LNCaP clone FGC (cell line): ENCODE data around the gene IKBIP.
"Not testable (repeated sequence)": the region's sequence is repeated elsewhere in the genome, so short reads cannot be mapped to it uniquely, and the experiment has no call there.

ENCODE experiments used
- DNase-seq: peaks from one replicate; pipeline ENCODE4 v3.0.0-alpha.2; 2011; ENCODE audit warnings: low read depth
- H3K4me3 ChIP-seq: 2 replicates; pipeline ENCODE4 v1.5.1; 2011; ENCODE audit warnings: mild to moderate bottlenecking, low read depth, low read length, control low read depth
- TF ChIP-seq, protein P1 (sequence below): IDR thresholded peaks from 2 replicates; pipeline ENCODE4 v1.5.1; 2012; ENCODE audit warnings: mild to moderate bottlenecking; ENCODE audit not compliant: control insufficient read depth, insufficient read depth; ENCODE audit errors: extremely low read depth

IKBIP gene

DNA sequence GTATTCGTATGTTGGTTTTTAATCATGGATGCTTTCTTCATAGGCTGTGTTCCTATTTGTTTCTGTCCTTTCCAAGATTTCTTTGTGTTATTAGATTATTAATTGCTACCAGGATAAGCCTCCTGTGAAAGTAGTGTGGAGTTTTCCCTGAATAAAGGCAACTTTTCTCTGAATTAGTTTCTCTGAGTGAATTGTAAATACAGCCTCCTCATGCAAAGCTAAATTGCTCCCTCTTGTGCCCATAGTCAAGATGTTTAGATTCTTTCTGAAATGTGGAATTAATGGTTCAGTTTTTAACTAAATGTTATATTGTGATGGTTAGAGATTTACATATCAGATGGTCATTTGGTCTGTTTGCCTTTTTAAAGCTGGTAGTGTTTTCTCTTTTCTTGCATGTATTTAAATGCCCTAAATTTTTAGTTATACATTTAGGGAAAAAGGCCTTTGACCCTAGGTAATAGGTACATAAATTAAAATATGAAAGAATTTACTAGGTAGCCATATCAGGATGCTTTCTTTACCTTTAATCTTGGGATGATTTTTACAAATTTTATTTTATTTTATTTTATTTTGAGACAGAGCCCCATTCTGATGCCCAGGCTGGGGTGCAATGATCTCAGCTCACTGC lies 9.4 kb upstream of the IKBIP start:
- no peak overlapping the region for H3K4me3 ChIP-seq
- TF ChIP-seq, protein P1, sequence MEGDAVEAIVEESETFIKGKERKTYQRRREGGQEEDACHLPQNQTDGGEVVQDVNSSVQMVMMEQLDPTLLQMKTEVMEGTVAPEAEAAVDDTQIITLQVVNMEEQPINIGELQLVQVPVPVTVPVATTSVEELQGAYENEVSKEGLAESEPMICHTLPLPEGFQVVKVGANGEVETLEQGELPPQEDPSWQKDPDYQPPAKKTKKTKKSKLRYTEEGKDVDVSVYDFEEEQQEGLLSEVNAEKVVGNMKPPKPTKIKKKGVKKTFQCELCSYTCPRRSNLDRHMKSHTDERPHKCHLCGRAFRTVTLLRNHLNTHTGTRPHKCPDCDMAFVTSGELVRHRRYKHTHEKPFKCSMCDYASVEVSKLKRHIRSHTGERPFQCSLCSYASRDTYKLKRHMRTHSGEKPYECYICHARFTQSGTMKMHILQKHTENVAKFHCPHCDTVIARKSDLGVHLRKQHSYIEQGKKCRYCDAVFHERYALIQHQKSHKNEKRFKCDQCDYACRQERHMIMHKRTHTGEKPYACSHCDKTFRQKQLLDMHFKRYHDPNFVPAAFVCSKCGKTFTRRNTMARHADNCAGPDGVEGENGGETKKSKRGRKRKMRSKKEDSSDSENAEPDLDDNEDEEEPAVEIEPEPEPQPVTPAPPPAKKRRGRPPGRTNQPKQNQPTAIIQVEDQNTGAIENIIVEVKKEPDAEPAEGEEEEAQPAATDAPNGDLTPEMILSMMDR, result peak; percentile 77
- peak; percentile 23 for DNase-seq

DNA sequence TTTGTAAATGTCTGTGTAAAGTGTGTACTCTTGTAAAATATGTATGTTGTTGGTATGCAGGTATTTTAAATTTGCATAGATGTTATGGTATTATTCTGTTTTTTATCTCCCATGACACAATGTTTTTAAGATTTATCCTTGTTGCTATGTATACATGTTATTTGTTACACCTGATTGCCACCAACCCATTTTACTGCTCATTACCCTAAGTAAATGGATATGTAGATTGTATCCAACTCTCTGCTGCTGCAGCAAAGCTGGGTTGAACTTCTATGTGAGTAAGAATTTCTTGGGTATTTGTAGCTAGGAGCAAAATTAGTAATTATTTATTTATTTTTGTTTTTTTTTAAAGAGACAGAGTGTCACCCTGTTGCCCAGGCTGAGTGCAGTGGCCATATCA lies 6.7 kb upstream of the IKBIP start:
- TF ChIP-seq, protein P1, result no peak
- H3K4me3 ChIP-seq, result no peak overlapping the region
- DNase-seq, result no peak

DNA sequence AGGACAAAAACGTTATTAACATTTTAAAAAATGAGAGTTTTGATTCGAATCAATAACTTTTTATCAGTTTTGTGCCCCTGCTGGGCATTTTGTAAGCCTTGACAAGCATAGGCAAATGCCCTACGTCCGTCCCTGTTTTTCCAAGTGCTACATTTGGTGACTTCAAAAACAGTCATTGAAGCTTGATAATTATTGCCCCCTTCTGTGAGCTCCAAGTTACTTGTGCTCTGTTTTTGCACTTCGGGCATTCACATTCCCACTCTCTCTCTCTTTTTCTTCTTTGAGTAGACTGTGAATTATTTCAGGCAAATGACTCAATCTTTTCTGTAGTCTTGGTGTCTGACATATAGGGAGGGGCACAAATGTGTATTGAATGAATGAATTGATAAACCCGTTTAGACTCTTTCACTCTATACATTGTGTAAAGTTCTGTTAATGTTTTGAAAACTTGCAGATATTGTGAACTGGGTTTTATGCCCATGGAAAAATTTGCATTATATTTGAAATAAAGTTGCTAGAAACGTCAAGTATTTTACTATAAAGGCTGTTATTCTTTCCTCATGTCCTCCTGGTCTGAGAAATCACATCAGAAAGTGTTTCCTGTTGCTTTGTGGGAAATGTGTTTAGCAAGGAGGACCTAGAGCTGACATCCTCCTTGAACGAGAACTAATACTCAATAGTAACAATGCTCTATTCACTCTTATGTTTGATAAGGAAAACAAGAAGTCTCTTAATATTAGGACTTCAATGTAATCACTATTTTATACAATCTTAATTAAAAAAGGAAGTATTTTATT lies 1.9 kb upstream of the IKBIP start:
- H3K4me3 ChIP-seq, result peak overlapping the region; percentile 94
- DNase-seq, result no peak
- TF ChIP-seq, protein P1, result no peak

DNA sequence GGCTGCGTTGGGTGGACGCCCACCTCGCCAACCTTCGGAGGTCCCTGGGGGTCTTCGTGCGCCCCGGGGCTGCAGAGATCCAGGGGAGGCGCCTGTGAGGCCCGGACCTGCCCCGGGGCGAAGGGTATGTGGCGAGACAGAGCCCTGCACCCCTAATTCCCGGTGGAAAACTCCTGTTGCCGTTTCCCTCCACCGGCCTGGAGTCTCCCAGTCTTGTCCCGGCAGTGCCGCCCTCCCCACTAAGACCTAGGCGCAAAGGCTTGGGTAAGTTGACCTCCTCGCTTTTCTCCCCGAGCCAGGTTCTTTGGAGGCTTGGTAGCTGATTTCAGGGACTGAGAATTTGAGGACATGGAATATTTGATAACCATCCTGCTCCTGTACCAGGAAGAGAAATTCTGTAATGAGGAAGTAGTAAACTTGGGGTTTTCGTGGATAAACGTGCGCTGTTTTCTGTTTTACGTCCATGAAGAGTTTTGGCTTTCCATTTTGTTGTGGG lies 1.0 kb upstream of the IKBIP start:
- H3K4me3 ChIP-seq, result peak overlapping the region; percentile 94
- TF ChIP-seq, protein P1, result no peak
- no peak for DNase-seq

DNA sequence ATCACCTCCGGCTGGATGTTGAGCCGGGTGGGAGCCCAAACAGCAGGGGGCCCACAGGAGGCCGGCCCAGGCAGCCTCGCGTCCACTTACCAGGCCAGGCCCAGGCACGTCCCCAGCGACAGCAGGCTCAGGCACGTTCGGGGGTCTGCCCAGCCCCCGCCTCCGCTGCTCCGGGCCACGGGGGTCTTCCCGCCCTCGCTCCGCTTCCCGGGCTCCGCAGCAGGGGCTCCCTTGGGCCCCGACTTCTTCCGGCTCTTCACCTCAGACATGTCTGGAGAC lies 216 bp downstream of the IKBIP start:
- peak overlapping the region; percentile 94 for H3K4me3 ChIP-seq
- DNase-seq, result no peak
- TF ChIP-seq, protein P1, result no peak

DNA sequence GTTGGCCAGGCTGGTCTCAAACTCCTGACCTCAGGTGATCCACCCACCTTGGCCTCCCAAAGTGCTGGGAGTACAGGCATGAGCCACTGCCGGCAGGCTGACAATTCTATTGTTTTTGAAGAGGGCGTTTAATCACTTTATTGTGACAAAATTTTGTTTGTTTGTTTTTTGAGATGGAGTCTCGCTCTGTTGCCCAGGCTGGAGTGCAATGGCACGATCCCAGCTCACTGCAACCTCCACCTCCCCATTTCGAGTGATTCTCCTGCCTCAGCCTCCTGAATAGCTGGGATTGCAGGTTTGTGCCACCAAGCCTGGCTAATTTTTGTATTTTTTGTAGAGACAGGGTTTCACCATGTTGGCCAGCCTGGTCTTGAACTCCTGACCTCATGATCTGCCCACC lies 1.8 kb downstream of the IKBIP start:
- DNase-seq, H3K4me3 ChIP-seq: not testable (repeated sequence)

DNA sequence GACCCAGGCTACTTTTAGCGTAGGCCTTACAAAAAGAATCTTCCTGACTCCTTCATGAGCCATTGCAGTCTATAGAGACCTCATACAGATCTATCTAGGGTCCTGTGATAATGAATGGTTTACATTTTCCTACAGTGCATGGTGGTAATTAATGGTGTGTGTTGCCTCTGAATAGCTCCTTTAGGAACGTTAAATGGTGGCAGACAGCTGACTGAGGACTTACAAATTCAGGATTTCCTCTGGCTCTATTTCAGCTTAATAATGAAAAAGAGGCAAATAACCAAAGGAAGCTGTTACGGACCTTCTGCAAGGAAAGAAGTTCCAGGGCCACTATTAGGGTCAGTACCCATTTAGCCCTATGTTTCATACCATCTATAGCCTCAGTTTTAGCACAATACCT lies 5.1 kb downstream of the IKBIP start:
- TF ChIP-seq, protein P1, result no peak
- DNase-seq, result no peak
- H3K4me3 ChIP-seq, result no peak overlapping the region
